ENCODE data around the gene C22orf23. TPM values are rescaled to one million over a fixed set of nuclear protein-coding genes. Genes with fewer than 3 reads are reported as not detected.

Gene C22orf23
- total and polyA plus RNA-seq, 2 of the 13 experiments (the other 11 are each of a cell fraction or from before 2014, with no cell fraction given) = 0.21 to 0.24 TPM

DNA sequence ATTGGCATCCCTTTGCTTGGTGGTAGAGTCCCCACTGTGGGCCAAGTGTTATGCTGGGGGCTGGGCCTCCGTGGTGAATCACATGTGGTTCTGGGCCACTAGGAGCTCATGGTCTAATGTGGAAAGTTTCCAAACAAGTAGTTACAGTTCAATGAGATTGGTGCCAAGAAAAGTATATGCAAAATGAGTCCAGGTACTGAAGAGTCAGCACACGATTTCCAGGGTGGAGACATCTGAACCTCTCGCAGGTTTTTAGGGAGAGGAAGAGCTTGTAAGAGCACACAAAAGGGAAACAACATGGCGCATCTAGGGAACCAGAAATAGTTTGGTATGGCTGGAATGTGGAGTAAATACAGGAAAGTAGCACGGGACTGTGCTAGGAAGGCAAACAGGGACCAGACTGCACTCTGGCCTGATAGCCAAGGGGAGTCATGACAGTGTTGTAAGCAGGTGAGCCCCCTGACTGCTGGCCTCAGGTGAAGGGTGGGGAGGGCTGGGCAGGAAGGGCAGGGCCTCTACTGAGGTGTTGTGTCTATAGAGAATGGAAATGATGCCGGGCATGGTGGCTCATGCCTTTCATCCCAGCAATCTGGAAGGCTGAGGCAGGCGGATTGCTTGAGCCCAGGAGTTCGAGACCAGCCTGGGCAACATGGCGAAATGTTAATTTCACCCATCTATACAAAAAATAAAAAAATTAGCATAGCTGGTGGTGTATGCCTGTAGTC lies 12.7 kb upstream of the C22orf23 start (continued):
- TF ChIP-seq, protein P1, sequence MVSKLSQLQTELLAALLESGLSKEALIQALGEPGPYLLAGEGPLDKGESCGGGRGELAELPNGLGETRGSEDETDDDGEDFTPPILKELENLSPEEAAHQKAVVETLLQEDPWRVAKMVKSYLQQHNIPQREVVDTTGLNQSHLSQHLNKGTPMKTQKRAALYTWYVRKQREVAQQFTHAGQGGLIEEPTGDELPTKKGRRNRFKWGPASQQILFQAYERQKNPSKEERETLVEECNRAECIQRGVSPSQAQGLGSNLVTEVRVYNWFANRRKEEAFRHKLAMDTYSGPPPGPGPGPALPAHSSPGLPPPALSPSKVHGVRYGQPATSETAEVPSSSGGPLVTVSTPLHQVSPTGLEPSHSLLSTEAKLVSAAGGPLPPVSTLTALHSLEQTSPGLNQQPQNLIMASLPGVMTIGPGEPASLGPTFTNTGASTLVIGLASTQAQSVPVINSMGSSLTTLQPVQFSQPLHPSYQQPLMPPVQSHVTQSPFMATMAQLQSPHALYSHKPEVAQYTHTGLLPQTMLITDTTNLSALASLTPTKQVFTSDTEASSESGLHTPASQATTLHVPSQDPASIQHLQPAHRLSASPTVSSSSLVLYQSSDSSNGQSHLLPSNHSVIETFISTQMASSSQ (IDR thresholded peaks at IDR 0.05; ENCODE audit: low read depth) = no peak
- TF ChIP-seq, protein P1 (CRISPR knock-in tag; IDR thresholded peaks at IDR 0.05; ENCODE audit: borderline replicate concordance) = no peak
- TF ChIP-seq HOXA3 (CRISPR knock-in tag; IDR thresholded peaks at IDR 0.05) = peak; percentile 40
- TF ChIP-seq, protein P2, sequence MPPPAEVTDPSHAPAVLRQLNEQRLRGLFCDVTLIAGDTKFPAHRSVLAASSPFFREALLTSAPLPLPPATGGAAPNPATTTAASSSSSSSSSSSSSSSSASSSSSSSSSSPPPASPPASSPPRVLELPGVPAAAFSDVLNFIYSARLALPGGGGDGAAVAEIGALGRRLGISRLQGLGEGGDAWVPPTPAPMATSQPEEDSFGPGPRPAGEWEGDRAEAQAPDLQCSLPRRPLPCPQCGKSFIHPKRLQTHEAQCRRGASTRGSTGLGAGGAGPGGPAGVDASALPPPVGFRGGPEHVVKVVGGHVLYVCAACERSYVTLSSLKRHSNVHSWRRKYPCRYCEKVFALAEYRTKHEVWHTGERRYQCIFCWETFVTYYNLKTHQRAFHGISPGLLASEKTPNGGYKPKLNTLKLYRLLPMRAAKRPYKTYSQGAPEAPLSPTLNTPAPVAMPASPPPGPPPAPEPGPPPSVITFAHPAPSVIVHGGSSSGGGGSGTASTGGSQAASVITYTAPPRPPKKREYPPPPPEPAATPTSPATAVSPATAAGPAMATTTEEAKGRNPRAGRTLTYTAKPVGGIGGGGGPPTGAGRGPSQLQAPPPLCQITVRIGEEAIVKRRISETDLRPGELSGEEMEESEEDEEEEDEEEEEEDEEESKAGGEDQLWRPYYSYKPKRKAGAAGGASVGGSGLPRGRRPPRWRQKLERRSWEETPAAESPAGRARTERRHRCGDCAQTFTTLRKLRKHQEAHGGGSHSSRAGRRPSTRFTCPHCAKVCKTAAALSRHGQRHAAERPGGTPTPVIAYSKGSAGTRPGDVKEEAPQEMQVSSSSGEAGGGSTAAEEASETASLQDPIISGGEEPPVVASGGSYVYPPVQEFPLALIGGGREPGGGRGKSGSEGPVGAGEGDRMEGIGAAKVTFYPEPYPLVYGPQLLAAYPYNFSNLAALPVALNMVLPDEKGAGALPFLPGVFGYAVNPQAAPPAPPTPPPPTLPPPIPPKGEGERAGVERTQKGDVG (CRISPR knock-in tag; IDR thresholded peaks at IDR 0.05; ENCODE audit: borderline replicate concordance) = peak; percentile 41; the same call in 1 of the 2 replicates
- TF ChIP-seq ZNF7 (CRISPR knock-in tag; IDR thresholded peaks at IDR 0.05) = peak; percentile 78; the same call in 1 of the 2 replicates
- TF ChIP-seq LCORL (IDR thresholded peaks at IDR 0.05) = no peak
- 0 out of 2 replicates have a peak, but pooled peaks have one; percentile 58 for TF ChIP-seq LCORL (CRISPR knock-in tag; IDR thresholded peaks at IDR 0.05)
- TF ChIP-seq, protein P3, sequence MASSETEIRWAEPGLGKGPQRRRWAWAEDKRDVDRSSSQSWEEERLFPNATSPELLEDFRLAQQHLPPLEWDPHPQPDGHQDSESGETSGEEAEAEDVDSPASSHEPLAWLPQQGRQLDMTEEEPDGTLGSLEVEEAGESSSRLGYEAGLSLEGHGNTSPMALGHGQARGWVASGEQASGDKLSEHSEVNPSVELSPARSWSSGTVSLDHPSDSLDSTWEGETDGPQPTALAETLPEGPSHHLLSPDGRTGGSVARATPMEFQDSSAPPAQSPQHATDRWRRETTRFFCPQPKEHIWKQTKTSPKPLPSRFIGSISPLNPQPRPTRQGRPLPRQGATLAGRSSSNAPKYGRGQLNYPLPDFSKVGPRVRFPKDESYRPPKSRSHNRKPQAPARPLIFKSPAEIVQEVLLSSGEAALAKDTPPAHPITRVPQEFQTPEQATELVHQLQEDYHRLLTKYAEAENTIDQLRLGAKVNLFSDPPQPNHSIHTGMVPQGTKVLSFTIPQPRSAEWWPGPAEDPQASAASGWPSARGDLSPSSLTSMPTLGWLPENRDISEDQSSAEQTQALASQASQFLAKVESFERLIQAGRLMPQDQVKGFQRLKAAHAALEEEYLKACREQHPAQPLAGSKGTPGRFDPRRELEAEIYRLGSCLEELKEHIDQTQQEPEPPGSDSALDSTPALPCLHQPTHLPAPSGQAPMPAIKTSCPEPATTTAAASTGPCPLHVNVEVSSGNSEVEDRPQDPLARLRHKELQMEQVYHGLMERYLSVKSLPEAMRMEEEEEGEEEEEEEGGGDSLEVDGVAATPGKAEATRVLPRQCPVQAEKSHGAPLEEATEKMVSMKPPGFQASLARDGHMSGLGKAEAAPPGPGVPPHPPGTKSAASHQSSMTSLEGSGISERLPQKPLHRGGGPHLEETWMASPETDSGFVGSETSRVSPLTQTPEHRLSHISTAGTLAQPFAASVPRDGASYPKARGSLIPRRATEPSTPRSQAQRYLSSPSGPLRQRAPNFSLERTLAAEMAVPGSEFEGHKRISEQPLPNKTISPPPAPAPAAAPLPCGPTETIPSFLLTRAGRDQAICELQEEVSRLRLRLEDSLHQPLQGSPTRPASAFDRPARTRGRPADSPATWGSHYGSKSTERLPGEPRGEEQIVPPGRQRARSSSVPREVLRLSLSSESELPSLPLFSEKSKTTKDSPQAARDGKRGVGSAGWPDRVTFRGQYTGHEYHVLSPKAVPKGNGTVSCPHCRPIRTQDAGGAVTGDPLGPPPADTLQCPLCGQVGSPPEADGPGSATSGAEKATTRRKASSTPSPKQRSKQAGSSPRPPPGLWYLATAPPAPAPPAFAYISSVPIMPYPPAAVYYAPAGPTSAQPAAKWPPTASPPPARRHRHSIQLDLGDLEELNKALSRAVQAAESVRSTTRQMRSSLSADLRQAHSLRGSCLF (CRISPR knock-in tag; IDR thresholded peaks at IDR 0.05; ENCODE audit: borderline replicate concordance) = no peak
- TF ChIP-seq SAP130 (CRISPR knock-in tag; IDR thresholded peaks at IDR 0.05; ENCODE audit: low read depth) = peak; percentile 45; the same call in 1 of the 2 replicates
- TF ChIP-seq ZNF333 (CRISPR knock-in tag; IDR thresholded peaks at IDR 0.05; ENCODE audit: borderline replicate concordance) = no peak
- TF ChIP-seq SPEN (CRISPR knock-in tag; IDR thresholded peaks at IDR 0.05; ENCODE audit: low read depth) = peak; percentile 30; the same call in 1 of the 2 replicates
- TF ChIP-seq MZF1 (CRISPR knock-in tag; IDR thresholded peaks at IDR 0.05; ENCODE audit: borderline replicate concordance) = no peak
- peak; percentile 32 for TF ChIP-seq ZEB1 (IDR thresholded peaks at IDR 0.05; ENCODE audit: insufficient replicate concordance, low read depth)
- peak; percentile 34 for TF ChIP-seq YY1 (IDR thresholded peaks at IDR 0.05; ENCODE audit: insufficient read depth, insufficient replicate concordance, low read depth, low read length)
- TF ChIP-seq HNF4A (CRISPR knock-in tag; IDR thresholded peaks at IDR 0.05) = peak; percentile 41
- TF ChIP-seq ZMYM4 (CRISPR knock-in tag; IDR thresholded peaks at IDR 0.05) = 0 out of 2 replicates have a peak, but pooled peaks have one; percentile 31
- TF ChIP-seq PTBP1 (IDR thresholded peaks at IDR 0.05; ENCODE audit: low read depth, low read length, poor library complexity, severe bottlenecking) = no peak

All from HepG2 (cell line).